GM12874 (cell line): ENCODE measurements around the gene GNAQ.

Experiments used
- TF ChIP-seq, protein P1 (sequence below): IDR thresholded peaks from 2 replicates; pipeline ENCODE4 v1.5.1; 2011; ENCODE audit warnings: low read depth, mild to moderate bottlenecking, control low read depth, low read length, moderate library complexity; ENCODE audit not compliant: insufficient read depth

GNAQ gene

GRCh38 chr9:78023003-78023741 lies 8.4 kb downstream of the GNAQ start:
- TF ChIP-seq, protein P1, sequence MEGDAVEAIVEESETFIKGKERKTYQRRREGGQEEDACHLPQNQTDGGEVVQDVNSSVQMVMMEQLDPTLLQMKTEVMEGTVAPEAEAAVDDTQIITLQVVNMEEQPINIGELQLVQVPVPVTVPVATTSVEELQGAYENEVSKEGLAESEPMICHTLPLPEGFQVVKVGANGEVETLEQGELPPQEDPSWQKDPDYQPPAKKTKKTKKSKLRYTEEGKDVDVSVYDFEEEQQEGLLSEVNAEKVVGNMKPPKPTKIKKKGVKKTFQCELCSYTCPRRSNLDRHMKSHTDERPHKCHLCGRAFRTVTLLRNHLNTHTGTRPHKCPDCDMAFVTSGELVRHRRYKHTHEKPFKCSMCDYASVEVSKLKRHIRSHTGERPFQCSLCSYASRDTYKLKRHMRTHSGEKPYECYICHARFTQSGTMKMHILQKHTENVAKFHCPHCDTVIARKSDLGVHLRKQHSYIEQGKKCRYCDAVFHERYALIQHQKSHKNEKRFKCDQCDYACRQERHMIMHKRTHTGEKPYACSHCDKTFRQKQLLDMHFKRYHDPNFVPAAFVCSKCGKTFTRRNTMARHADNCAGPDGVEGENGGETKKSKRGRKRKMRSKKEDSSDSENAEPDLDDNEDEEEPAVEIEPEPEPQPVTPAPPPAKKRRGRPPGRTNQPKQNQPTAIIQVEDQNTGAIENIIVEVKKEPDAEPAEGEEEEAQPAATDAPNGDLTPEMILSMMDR, result no peak

- TF ChIP-seq, protein P1, result no peak
Measured at GRCh38 chr9:78021697-78022096, 9.9 kb downstream of the GNAQ start.

DNA sequence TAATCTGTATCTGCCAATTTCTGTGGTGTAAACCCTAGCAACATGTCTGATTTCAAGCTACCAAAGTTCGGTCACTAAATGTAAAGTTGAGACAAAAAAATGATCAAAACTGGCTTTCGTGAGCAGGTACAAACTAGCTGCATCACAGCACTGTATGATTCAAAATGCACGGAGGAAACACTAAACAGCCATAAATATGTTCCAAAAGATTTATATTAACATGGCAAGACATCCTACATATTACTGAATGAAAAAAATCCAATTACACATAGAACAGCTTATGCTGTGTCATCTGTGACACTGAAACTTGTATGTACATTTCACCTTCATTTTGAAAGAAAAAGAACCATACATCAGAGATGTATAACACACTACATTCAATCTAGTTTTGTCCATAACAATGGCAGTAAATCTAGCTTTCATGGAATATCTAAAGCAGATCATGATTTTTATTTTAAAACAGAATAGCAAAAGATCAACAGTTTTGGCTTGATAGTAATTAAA lies 14.4 kb downstream of the GNAQ start:
- TF ChIP-seq, protein P1, result no peak

DNA sequence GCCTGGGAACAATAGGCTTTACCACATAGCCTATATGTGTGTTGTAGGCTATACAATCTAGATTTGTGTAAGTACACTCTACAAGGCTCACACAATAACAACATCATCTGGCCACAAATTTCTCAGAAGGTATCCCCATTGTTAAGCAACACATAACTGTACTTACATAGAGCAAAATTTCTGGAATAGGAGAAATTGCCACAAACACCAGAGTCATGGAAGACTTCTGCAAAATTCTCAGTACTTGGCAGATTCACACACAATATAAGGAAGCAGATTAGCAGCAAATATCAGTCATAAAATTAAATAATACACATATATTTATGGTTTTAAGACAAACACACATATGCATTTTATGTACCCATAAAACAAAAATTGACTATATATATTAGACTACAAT lies 16.4 kb downstream of the GNAQ start:
- TF ChIP-seq, protein P1, result no peak

- TF ChIP-seq, protein P1, result no peak
Measured at GRCh38 chr9:78014776-78015175, 16.8 kb downstream of the GNAQ start.

- TF ChIP-seq, protein P1, result no peak
Measured at GRCh38 chr9:78013934-78014333, 17.7 kb downstream of the GNAQ start.

DNA sequence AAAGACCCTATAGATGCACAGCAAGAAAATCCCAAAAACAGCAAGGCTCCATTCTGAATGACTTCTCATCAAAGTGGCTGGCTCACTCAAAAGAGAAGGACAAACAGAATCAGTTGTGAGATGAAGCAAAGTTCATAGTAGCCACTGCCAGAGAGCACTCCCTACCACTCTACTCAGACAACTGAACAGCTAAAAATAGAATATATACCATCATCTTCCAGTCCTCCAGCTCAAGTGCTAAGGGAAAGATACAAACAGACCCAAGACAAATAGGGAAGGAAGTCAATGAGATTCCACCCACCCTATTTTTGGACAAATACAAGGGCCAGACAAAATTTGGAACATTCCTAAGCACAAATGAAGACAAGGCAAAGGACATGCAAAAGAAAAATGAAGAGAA lies 20.6 kb downstream of the GNAQ start:
- TF ChIP-seq, protein P1, result no peak
